ENCODE data around the gene GZF1. TPM values are rescaled to one million over a fixed set of nuclear protein-coding genes. Genes with fewer than 3 reads are reported as not detected.

GZF1 gene
- total RNA-seq: 33.0 TPM

GRCh38 chr20:23361476-23362391 is at the start of gene GZF1:
TSS of gene GZF1 (plus strand) at chr20:23362182. CDS start at chr20:23364384, 2,202 bp downstream.

GRCh38 chr20:23350196-23350903 is 11.6 kb upstream of the GZF1 start, which contains the start of gene NXT1:
TSS of gene NXT1 (plus strand) at chr20:23350791. CDS start at chr20:23354042, 3,251 bp downstream.

GRCh38 chr20:23420943-23421931 is 59.3 kb downstream of the GZF1 start, which contains the start of gene NAPB:
TSS of gene NAPB (minus strand) at chr20:23421488. CDS start at chr20:23421402, 86 bp downstream.

Small RNAs within 50 kb of the gene (small RNA-seq; reads per million reads assigned to genes)
- gene RNA5SP479 (ENCODE audit: low replicate concordance): not detected

Other genes with a start within 250 kb of the GZF1 start
- gene NXT1, start 11.4 kb upstream of the GZF1 start, total RNA-seq: 25.2 TPM
- gene NAPB, start 59.3 kb downstream of the GZF1 start, total RNA-seq: 18.2 TPM
- not detected for gene CSTL1, start 77.5 kb downstream of the GZF1 start, total RNA-seq
- gene CST11, start 90.7 kb downstream of the GZF1 start, total RNA-seq: not detected
- not detected for gene CST8, start 128.9 kb downstream of the GZF1 start, total RNA-seq
- gene CST9L, start 206.3 kb downstream of the GZF1 start, total RNA-seq: not detected
- not detected for gene CST9, start 243.7 kb downstream of the GZF1 start, total RNA-seq